AG04450 (cell line): ENCODE data around the gene VPS50. TPM values are rescaled to one million over a fixed set of nuclear protein-coding genes. Genes with fewer than 3 reads are reported as not detected.

Source experiments
- CTCF ChIA-PET: fragments of 300-600, 350-600 bp; formaldehyde crosslinking; extraction: SDS; loops from one replicate; lab custom pipeline; 2022; ENCODE audit warnings: antibody characterized with exemption, inconsistent platforms; lab: Charles Lee
- POLR2A ChIA-PET: fragments of 350-600 bp; formaldehyde crosslinking; extraction: SDS; loops from one replicate; lab custom pipeline; 2021; ENCODE audit warnings: antibody characterized with exemption, inconsistent platforms; lab: Yijun Ruan, JAX
- DNase-seq: peaks from one replicate; pipeline ENCODE4 v3.0.0-alpha.2; 2011; ENCODE audit warnings: low read depth, low spot score
- H3K27ac ChIP-seq: one replicate; pipeline ENCODE4 v1.5.1; 2012; ENCODE audit warnings: low read depth, low read length, control low read depth
- H3K27me3 ChIP-seq: one replicate; pipeline ENCODE4 v1.6.0; 2012; ENCODE audit warnings: low read length; ENCODE audit not compliant: control insufficient read depth, insufficient read depth
- H3K4me3 ChIP-seq: 2 replicates; pipeline ENCODE4 v1.5.1; 2011; ENCODE audit warnings: mild to moderate bottlenecking, low read depth, low read length, control low read depth
- H3K9me3 ChIP-seq: 2 replicates; pipeline ENCODE4 v1.5.1; 2012; ENCODE audit warnings: low read length; ENCODE audit not compliant: control insufficient read depth, insufficient read depth
- polyA plus RNA-seq: library from polyadenylated mRNA; depleted of rRNA; stranded (reverse); fragments of >200 nt; gene quantifications from 2 replicates; pipeline ENCODE4 v1.2.3, GENCODE V29; 2011
- TF ChIP-seq, protein P1 (sequence below): IDR thresholded peaks from 2 replicates; pipeline ENCODE4 v1.5.1; 2011; ENCODE audit warnings: low read depth, low read length, control low read depth, inconsistent platforms

The VPS50 gene
- polyA plus RNA-seq, 1 experiment, result 21.8 TPM

DNA sequence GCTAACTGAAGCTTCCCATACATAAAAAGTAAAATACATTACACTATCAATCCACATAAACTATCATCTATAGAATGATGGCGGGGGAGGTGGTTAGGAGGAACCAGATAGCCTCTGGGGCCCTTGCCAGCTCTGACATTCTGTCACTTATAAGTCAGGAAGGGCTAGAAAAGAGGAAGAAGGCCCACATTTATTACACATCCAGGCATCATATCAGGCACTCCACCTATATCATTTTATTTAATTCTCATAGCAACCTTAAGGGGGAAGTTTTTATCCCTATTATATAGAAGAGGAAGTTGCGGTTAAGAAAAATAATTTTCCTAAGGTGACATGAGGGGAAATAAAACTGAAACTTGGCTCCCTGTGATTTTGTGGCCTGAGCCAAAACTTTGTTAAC is 35.8 kb upstream of the VPS50 start:
- DNase-seq, result no peak
- POLR2A ChIA-PET, result no interaction called here
- H3K4me3 ChIP-seq, result no peak overlapping the region
- no peaks in the 10 kb centered on the region for H3K9me3 ChIP-seq
- TF ChIP-seq, protein P1, sequence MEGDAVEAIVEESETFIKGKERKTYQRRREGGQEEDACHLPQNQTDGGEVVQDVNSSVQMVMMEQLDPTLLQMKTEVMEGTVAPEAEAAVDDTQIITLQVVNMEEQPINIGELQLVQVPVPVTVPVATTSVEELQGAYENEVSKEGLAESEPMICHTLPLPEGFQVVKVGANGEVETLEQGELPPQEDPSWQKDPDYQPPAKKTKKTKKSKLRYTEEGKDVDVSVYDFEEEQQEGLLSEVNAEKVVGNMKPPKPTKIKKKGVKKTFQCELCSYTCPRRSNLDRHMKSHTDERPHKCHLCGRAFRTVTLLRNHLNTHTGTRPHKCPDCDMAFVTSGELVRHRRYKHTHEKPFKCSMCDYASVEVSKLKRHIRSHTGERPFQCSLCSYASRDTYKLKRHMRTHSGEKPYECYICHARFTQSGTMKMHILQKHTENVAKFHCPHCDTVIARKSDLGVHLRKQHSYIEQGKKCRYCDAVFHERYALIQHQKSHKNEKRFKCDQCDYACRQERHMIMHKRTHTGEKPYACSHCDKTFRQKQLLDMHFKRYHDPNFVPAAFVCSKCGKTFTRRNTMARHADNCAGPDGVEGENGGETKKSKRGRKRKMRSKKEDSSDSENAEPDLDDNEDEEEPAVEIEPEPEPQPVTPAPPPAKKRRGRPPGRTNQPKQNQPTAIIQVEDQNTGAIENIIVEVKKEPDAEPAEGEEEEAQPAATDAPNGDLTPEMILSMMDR, result no peak
- no peak overlapping the region for H3K27ac ChIP-seq
- peaks cover 3% of the 10 kb centered on the region for H3K27me3 ChIP-seq
- CTCF ChIA-PET, result no interaction called here

DNA sequence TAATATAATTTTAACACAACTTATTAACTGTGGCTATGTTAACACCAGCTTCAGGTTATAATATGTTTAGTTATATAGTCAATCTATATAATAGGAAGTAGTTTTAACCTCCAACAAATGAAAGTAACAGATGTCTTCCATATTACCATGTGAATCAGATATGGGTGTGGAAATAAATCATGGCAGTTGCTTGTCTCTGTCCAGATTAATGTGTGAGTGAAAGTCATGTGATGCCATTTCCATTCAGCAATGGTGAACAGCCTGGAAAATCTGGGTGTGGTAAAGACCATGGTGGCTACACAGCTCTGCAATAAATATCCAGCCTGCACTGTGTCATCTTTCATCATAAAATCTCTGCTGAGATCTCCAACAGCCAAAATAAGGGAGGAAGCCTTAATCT is 33.7 kb upstream of the VPS50 start:
- H3K4me3 ChIP-seq, result no peak overlapping the region
- peaks cover 2% of the 10 kb centered on the region for H3K27me3 ChIP-seq
- DNase-seq, result no peak
- CTCF ChIA-PET, result interaction anchor here (1.0 kb wide), 1 partner anchor 29 kb away, joined by 4 read pairs; no protein-coding TSS in a partner anchor
- POLR2A ChIA-PET, result no interaction called here
- no peaks in the 10 kb centered on the region for H3K9me3 ChIP-seq
- TF ChIP-seq, protein P1, result no peak
- H3K27ac ChIP-seq, result no peak overlapping the region

DNA sequence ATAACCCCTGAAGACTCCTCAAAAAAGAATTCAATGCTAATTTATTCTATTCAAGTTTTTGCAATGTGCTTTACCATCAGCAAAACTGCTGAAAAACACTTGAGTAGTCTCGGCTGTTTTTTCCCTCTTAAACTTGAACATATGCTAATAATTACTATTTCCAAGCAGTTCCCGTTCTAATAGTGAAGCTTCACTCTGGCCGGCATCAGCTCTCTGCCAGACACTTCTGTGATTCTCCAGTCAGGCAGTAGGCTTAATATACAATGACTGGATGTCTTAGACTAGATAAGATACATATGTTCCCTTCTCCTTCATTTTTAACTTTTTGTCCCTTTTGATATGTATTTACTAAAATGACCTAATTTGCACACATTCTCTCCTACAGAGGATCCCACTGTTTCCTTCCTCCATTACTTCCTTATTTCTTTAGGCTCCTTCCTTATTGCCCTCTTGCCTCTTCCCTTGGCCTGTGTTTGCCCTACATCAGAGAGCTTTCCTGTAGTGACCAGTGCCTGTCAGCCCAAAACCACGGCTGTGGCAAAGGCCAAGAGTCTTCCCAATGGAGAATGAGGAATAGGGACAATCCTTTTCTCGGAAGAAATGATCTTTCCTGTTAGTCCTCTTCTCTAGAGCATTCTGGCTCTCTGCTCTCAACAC is 29.4 kb upstream of the VPS50 start:
- TF ChIP-seq, protein P1, result no peak
- no peak overlapping the region for H3K27ac ChIP-seq
- H3K9me3 ChIP-seq, result no peaks in the 10 kb centered on the region
- ChIA-PET CTCF (no interaction called here), POLR2A (no interaction called here)
- no peak overlapping the region for H3K4me3 ChIP-seq
- H3K27me3 ChIP-seq, result peaks cover 5% of the 10 kb centered on the region
- no peak for DNase-seq

DNA sequence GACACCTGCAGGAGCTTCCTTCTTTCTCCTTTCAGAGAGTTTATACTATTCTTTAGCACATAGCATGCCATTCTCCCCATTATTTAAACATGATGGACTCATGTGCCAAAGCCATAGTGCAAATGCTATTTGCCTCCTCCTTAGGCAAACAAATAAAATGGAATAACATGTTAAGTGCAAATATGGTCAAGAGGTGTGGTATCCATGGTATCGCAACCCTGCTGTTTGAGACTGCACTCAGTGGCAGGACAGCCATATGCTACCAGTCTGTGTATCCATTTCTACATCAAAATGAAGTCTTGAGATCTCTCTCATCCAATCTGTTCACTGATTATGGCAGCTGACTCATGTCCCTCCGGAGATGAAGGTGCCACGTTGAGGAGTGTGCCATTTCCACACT is 28.7 kb upstream of the VPS50 start:
- TF ChIP-seq, protein P1, result no peak
- no peak overlapping the region for H3K27ac ChIP-seq
- no peak overlapping the region for H3K4me3 ChIP-seq
- no peaks in the 10 kb centered on the region for H3K9me3 ChIP-seq
- H3K27me3 ChIP-seq, result peaks cover 5% of the 10 kb centered on the region
- POLR2A ChIA-PET, result no interaction called here
- no peak for DNase-seq
- CTCF ChIA-PET, result no interaction called here

DNA sequence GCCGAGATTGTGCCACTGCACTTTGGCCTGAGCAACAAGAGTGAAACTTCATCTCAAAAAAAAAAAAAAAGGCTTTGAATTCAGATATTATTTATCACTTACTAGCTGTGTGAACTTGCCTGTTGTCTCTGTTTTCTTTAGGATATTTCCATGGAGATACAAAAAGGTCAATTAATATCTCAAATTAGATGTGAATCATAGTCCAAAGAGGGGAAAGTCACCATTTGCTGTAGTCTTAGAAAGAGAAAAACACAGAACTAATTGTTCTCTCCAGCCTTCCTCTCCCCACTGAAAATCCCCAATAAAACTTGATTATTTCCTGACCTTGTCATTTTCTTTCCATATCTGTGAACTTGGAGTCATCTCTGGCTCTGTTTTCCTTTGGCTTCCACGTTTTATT is 27.1 kb upstream of the VPS50 start:
- no peak for DNase-seq
- Histone ChIP-seq H3K9me3 (no peaks in the 10 kb centered on the region), H3K27ac (no peak overlapping the region), H3K27me3 (peaks cover 5% of the 10 kb centered on the region), H3K4me3 (no peak overlapping the region)
- ChIA-PET CTCF (interaction anchor here (1.1 to 1.2 kb wide), 2 partner anchors 23 to 24 kb away, joined by 3 to 7 read pairs; no protein-coding TSS in a partner anchor), POLR2A (no interaction called here)
- TF ChIP-seq, protein P1, result no peak
